ENCODE results near the gene GLS.

Gene GLS

GRCh38 chr2:191010887-191011885 is 130.6 kb downstream of the GLS start:
- H3K36me3 ChIP-seq (ENCODE audit: control insufficient read depth, insufficient read depth, low read length, severe bottlenecking) = peaks cover 56% of the 10 kb centered on the region
- no peaks in the 10 kb centered on the region for H3K27me3 ChIP-seq (replicated peaks; ENCODE audit: control insufficient read depth, insufficient read depth, low read length)
- no peak for DNase-seq (ENCODE audit: low read depth)
- H3K4me1 ChIP-seq (ENCODE audit: control insufficient read depth, insufficient read depth, low read length) = peaks cover 44% of the 10 kb centered on the region
- H3K9me3 ChIP-seq (ENCODE audit: control insufficient read depth, low read length) = no peaks in the 10 kb centered on the region
- H3K9ac ChIP-seq (ENCODE audit: low read length) = peak overlapping the region; percentile 94
- H3K4me3 ChIP-seq (ENCODE audit: low read length) = peak overlapping the region; percentile 93

- Histone ChIP-seq H3K27me3 (replicated peaks; ENCODE audit: control insufficient read depth, insufficient read depth, low read length) (no peaks in the 10 kb centered on the region), H3K4me1 (ENCODE audit: control insufficient read depth, insufficient read depth, low read length) (peaks cover 44% of the 10 kb centered on the region), H3K9me3 (ENCODE audit: control insufficient read depth, low read length) (no peaks in the 10 kb centered on the region), H3K36me3 (ENCODE audit: control insufficient read depth, insufficient read depth, low read length, severe bottlenecking) (peaks cover 44% of the 10 kb centered on the region), H3K9ac (ENCODE audit: low read length) (peak overlapping the region; percentile 94), H3K4me3 (ENCODE audit: low read length) (peak overlapping the region; percentile 93)
- no peak for DNase-seq (ENCODE audit: low read depth)
Observed at GRCh38 chr2:191012346-191012745, 131.7 kb downstream of the GLS start.

GRCh38 chr2:191012845-191013681 is 132.4 kb downstream of the GLS start:
- Histone ChIP-seq H3K36me3 (ENCODE audit: control insufficient read depth, insufficient read depth, low read length, severe bottlenecking) (peaks cover 37% of the 10 kb centered on the region), H3K27me3 (replicated peaks; ENCODE audit: control insufficient read depth, insufficient read depth, low read length) (no peaks in the 10 kb centered on the region), H3K9ac (ENCODE audit: low read length) (peak overlapping the region; percentile 94), H3K9me3 (ENCODE audit: control insufficient read depth, low read length) (no peaks in the 10 kb centered on the region), H3K4me3 (ENCODE audit: low read length) (peak overlapping the region; percentile 93), H3K4me1 (ENCODE audit: control insufficient read depth, insufficient read depth, low read length) (peaks cover 44% of the 10 kb centered on the region)
- DNase-seq (ENCODE audit: low read depth) = peak; percentile 70

- no peak for DNase-seq (ENCODE audit: low read depth)
- H3K4me1 ChIP-seq (ENCODE audit: control insufficient read depth, insufficient read depth, low read length) = peaks cover 44% of the 10 kb centered on the region
- no peaks in the 10 kb centered on the region for H3K27me3 ChIP-seq (replicated peaks; ENCODE audit: control insufficient read depth, insufficient read depth, low read length)
- no peaks in the 10 kb centered on the region for H3K9me3 ChIP-seq (ENCODE audit: control insufficient read depth, low read length)
- H3K4me3 ChIP-seq (ENCODE audit: low read length) = peak overlapping the region; percentile 93
- H3K9ac ChIP-seq (ENCODE audit: low read length) = peak overlapping the region; percentile 94
- H3K36me3 ChIP-seq (ENCODE audit: control insufficient read depth, insufficient read depth, low read length, severe bottlenecking) = peaks cover 32% of the 10 kb centered on the region
Observed at GRCh38 chr2:191013682-191013931, 133.0 kb downstream of the GLS start.

- Histone ChIP-seq H3K4me1 (ENCODE audit: control insufficient read depth, insufficient read depth, low read length) (peaks cover 39% of the 10 kb centered on the region), H3K9me3 (ENCODE audit: control insufficient read depth, low read length) (no peaks in the 10 kb centered on the region), H3K9ac (ENCODE audit: low read length) (peak within 1 kb of the TSS; percentile 94), H3K27me3 (replicated peaks; ENCODE audit: control insufficient read depth, insufficient read depth, low read length) (no peaks in the 10 kb centered on the region), H3K4me3 (ENCODE audit: low read length) (peak within 1 kb of the TSS; percentile 93), H3K36me3 (ENCODE audit: control insufficient read depth, insufficient read depth, low read length, severe bottlenecking) (peaks cover 27% of the 10 kb centered on the region)
- DNase-seq (ENCODE audit: low read depth) = peak; percentile 98
Observed at GRCh38 chr2:191013932-191014652, 133.5 kb downstream of the GLS start, which contains the start of gene STAT1. Gene STAT1 (minus strand): TSS chr2:191014171. CDS start chr2:191010003, 4,168 bp downstream.

- H3K9ac ChIP-seq (ENCODE audit: low read length) = peak overlapping the region; percentile 94
- peaks cover 38% of the 10 kb centered on the region for H3K4me1 ChIP-seq (ENCODE audit: control insufficient read depth, insufficient read depth, low read length)
- H3K9me3 ChIP-seq (ENCODE audit: control insufficient read depth, low read length) = no peaks in the 10 kb centered on the region
- H3K27me3 ChIP-seq (replicated peaks; ENCODE audit: control insufficient read depth, insufficient read depth, low read length) = no peaks in the 10 kb centered on the region
- H3K4me3 ChIP-seq (ENCODE audit: low read length) = peak overlapping the region; percentile 93
- peaks cover 21% of the 10 kb centered on the region for H3K36me3 ChIP-seq (ENCODE audit: control insufficient read depth, insufficient read depth, low read length, severe bottlenecking)
- no peak for DNase-seq (ENCODE audit: low read depth)
Observed at GRCh38 chr2:191014653-191015020, 134.0 kb downstream of the GLS start.

All from adipocyte (in vitro differentiated cells).